B cell (primary cell): ENCODE results near the gene SARS2. TPM values are rescaled to one million over a fixed set of nuclear protein-coding genes. Genes with fewer than 3 reads are reported as not detected.

Experiments used
- ATAC-seq: fragments of 200-7000 bp; cut with Tn5 transposase; one replicate; pipeline ENCODE4 v1.10.0; 2021; ENCODE audit warnings: low read depth, mild to moderate bottlenecking, moderate number of reproducible peaks, moderate library complexity
- CTCF ChIA-PET: fragments of 350-600 bp; sonication (Branson Sonifier 250); formaldehyde crosslinking; loops from one replicate; lab custom pipeline; 2021; ENCODE audit warnings: antibody characterized with exemption, inconsistent platforms; lab: Charles Lee
- POLR2A ChIA-PET: fragments of 350-600 bp; sonication (Branson Sonifier 250); formaldehyde crosslinking; loops from one replicate; lab custom pipeline; 2021; ENCODE audit warnings: antibody characterized with exemption; lab: Charles Lee
- DNase-seq: peaks from one replicate; pipeline ENCODE4 v3.0.0; 2013
- H2AFZ ChIP-seq: 2 replicates; pipeline ENCODE4 v1.6.1; 2012; ENCODE audit warnings: mild to moderate bottlenecking, low read depth, low read length; ENCODE audit not compliant: insufficient read depth, poor library complexity, severe bottlenecking
- H3K27ac ChIP-seq, 2 donors: 1 replicate in 1 of 2; 2 replicates in 1 of 2; pipeline ENCODE4 v1.5.1; 2012 to 2013; ENCODE audit warnings: low read length in 2 of 2, mild to moderate bottlenecking in 2 of 2, moderate library complexity in 1 of 2
- H3K27me3 ChIP-seq, 4 experiments: fragments of 200-600 bp in 1 of 4; sonication (generic) in 1 of 4; replicated peaks in 1 of 4; 1 replicate in 2 of 4; 2 replicates in 2 of 4; pipeline versions ENCODE4 v1.6.1 to v1.7.0; 2013 to 2016; ENCODE audit warnings: low read length in 3 of 4, mild to moderate bottlenecking in 2 of 4, mixed read lengths in 1 of 4, moderate library complexity in 1 of 4; ENCODE audit not compliant: insufficient read depth in 4 of 4, control insufficient read depth in 3 of 4; ENCODE audit errors: control extremely low read depth in 1 of 4
- H3K36me3 ChIP-seq, 2 experiments: replicated peaks in 1 of 2; 1 replicate in 1 of 2; 2 replicates in 1 of 2; pipeline versions ENCODE4 v1.6.1 to v1.7.1; 2013; ENCODE audit warnings: low read length in 1 of 2; ENCODE audit not compliant: insufficient read depth in 2 of 2, control insufficient read depth in 1 of 2; ENCODE audit errors: control extremely low read depth in 1 of 2, extremely low read depth in 1 of 2
- H3K4me1 ChIP-seq, 2 donors: fragments of 200-600 bp in 1 of 2; sonication (generic) in 1 of 2; 1 replicate in 1 of 2; 2 replicates in 1 of 2; pipeline versions ENCODE4 v1.5.1 to v1.6.1; 2013 to 2017; ENCODE audit warnings: low read length in 2 of 2; ENCODE audit not compliant: control insufficient read depth in 2 of 2, insufficient read depth in 2 of 2
- H3K4me2 ChIP-seq: replicated peaks from 2 replicates; pipeline ENCODE3; 2012; ENCODE audit warnings: mild to moderate bottlenecking, low read depth, low read length; ENCODE audit not compliant: poor library complexity, severe bottlenecking
- H3K4me3 ChIP-seq, 5 experiments: fragments of 200-600 bp in 1 of 5; sonication (generic) in 1 of 5; 1 replicate in 3 of 5; 2 replicates in 2 of 5; pipeline versions ENCODE4 v1.5.1 to v1.7.0; 2011 to 2016; ENCODE audit warnings: low read length in 4 of 5, mild to moderate bottlenecking in 4 of 5, low read depth in 2 of 5, control low read depth in 1 of 5, moderate library complexity in 1 of 5; ENCODE audit not compliant: insufficient read depth in 1 of 5; ENCODE audit errors: control extremely low read depth in 1 of 5, extremely low read depth in 1 of 5
- H3K79me2 ChIP-seq: fragments of 200-600 bp; sonication (generic); one replicate; pipeline ENCODE4 v1.6.0; 2016; ENCODE audit warnings: low read length; ENCODE audit not compliant: control insufficient read depth, insufficient read depth
- H3K9ac ChIP-seq: fragments of 200-600 bp; sonication (generic); 2 replicates; pipeline ENCODE4 v1.6.1; 2017; ENCODE audit warnings: mild to moderate bottlenecking, low read length, moderate library complexity
- H3K9me3 ChIP-seq, 3 donors: one replicate each; pipeline versions ENCODE4 v1.6.1 to v1.7.1; 2013; ENCODE audit warnings: low read length in 2 of 3; ENCODE audit not compliant: control insufficient read depth in 2 of 3, insufficient read depth in 1 of 3; ENCODE audit errors: control extremely low read depth in 1 of 3
- H4K20me1 ChIP-seq: 2 replicates; pipeline ENCODE4 v1.6.0; 2012; ENCODE audit warnings: mild to moderate bottlenecking, low read length; ENCODE audit not compliant: insufficient read depth, control insufficient read depth, poor library complexity, severe bottlenecking
- H3K27ac Mint-ChIP-seq: one replicate; pipeline ENCODE4 v1.8.0; 2021; ENCODE audit warnings: mixed read lengths
- H3K27me3 Mint-ChIP-seq: one replicate; pipeline ENCODE4 v1.8.0; 2021; ENCODE audit warnings: mixed read lengths
- H3K4me1 Mint-ChIP-seq: one replicate; pipeline ENCODE4 v1.8.0; 2021; ENCODE audit warnings: mixed read lengths
- H3K4me3 Mint-ChIP-seq: one replicate; pipeline ENCODE4 v1.8.0; 2021; ENCODE audit warnings: mixed read lengths
- H3K9me3 Mint-ChIP-seq: one replicate; pipeline ENCODE4 v1.8.0; 2022; ENCODE audit warnings: mixed read lengths; ENCODE audit not compliant: insufficient read depth
- CTCF ChIP-seq: fragments of 200-600 bp; IDR thresholded peaks from one replicate; pipeline ENCODE4 v1.8.0; 2022; ENCODE audit warnings: antibody characterized with exemption, mild to moderate bottlenecking
- EZH2 ChIP-seq: IDR thresholded peaks from 2 replicates; pipeline ENCODE4 v1.6.1; 2012; ENCODE audit warnings: borderline replicate concordance, low read depth, mild to moderate bottlenecking, moderate library complexity, low read length; ENCODE audit not compliant: insufficient read depth, poor library complexity, severe bottlenecking
- WGBS: methylation state at CpG from one replicate; pipeline ENCODE4 v1.1.5; 2013; ENCODE audit warnings: missing lambda C conversion rate; ENCODE audit not compliant: insufficient coverage; 5-methylcytosine and 5-hydroxymethylcytosine counted together
- intact Hi-C: fragments of 100-400 bp; cut with micrococcal nuclease; formaldehyde crosslinking; loops from one replicate; pipeline ENCODE4 v1.10.0; 2022
- polyA plus RNA-seq: library from polyadenylated mRNA; depleted of rRNA; stranded (reverse); fragments of >200 nt; gene quantifications from 2 replicates; pipeline ENCODE4 v1.2.3, GENCODE V29; 2012
- total RNA-seq, 2 donors: library from RNA; stranded (reverse); fragments of 120-200 nt in 1 of 2; gene quantifications; 1 replicate in 1 of 2; 2 replicates in 1 of 2; pipeline versions ENCODE4 v1.2.3 to v1.2.4, GENCODE V29; 2013 to 2022

SARS2 gene
- total and polyA plus RNA-seq, 2 donors (not counting 1 experiment from before 2014, with no cell fraction given): 38.1 to 65.9 TPM

- no peak overlapping the region for H3K4me2 ChIP-seq
- Mint-ChIP-seq H3K4me3 (no peak overlapping the region), H3K27ac (no peak overlapping the region), H3K4me1 (peaks cover 2% of the 10 kb centered on the region), H3K9me3 (no peaks in the 10 kb centered on the region), H3K27me3 (peaks cover 10% of the 10 kb centered on the region)
- H3K36me3 ChIP-seq: no peaks in the 10 kb centered on the region
- DNase-seq: no peak
- no peaks in the 10 kb centered on the region for H3K79me2 ChIP-seq
- H3K4me3 ChIP-seq: no peak overlapping the region
- TF ChIP-seq EZH2: no peak
- TF ChIP-seq CTCF: no peak
- H3K27me3 ChIP-seq: no peaks in the 10 kb centered on the region
- H3K9ac ChIP-seq: no peak overlapping the region
- no peaks in the 10 kb centered on the region for H4K20me1 ChIP-seq
- H3K27ac ChIP-seq: no peak overlapping the region
- no peak for ATAC-seq
- intact Hi-C loops: no loop called here
- no peak overlapping the region for H2AFZ ChIP-seq
- H3K9me3 ChIP-seq: no peaks in the 10 kb centered on the region
- POLR2A ChIA-PET: no interaction called here
- 100% methylated on average over 1 of the region's 2 CpGs for WGBS
- CTCF ChIA-PET: no interaction called here
- H3K4me1 ChIP-seq: peaks cover 0 to 3% of the 10 kb centered on the region in 2 donors
Observed at GRCh38 chr19:38964738-38965137, 34.2 kb upstream of the SARS2 start.

- H3K27ac ChIP-seq: no peak overlapping the region
- H3K4me2 ChIP-seq: no peak overlapping the region
- no peaks in the 10 kb centered on the region for H3K27me3 ChIP-seq
- Mint-ChIP-seq H3K9me3 (no peaks in the 10 kb centered on the region), H3K27ac (no peak overlapping the region), H3K4me3 (no peak overlapping the region), H3K4me1 (peaks cover 2% of the 10 kb centered on the region), H3K27me3 (peaks cover 3% of the 10 kb centered on the region)
- WGBS: no CpG with 5 or more reads among the region's 5 CpGs
- no peak for TF ChIP-seq EZH2
- no peak for TF ChIP-seq CTCF
- no peak overlapping the region for H3K4me3 ChIP-seq
- H3K9ac ChIP-seq: no peak overlapping the region
- H3K36me3 ChIP-seq: no peaks in the 10 kb centered on the region
- CTCF ChIA-PET: interaction anchor here (0.6 to 1.1 kb wide), 3 partner anchors 15 to 716 kb away, joined by 3 to 5 read pairs (median 3); no protein-coding TSS in a partner anchor
- H3K4me1 ChIP-seq: peaks cover 0 to 3% of the 10 kb centered on the region in 2 donors
- ATAC-seq (no peak), DNase-seq (no peak)
- H2AFZ ChIP-seq: no peak overlapping the region
- H3K79me2 ChIP-seq: no peaks in the 10 kb centered on the region
- H4K20me1 ChIP-seq: no peaks in the 10 kb centered on the region
- POLR2A ChIA-PET: no interaction called here
- no peaks in the 10 kb centered on the region for H3K9me3 ChIP-seq
- intact Hi-C loops: no loop called here
Observed at GRCh38 chr19:38959618-38960017, 29.1 kb upstream of the SARS2 start.
